Measurements from ENCODE around the gene WDFY4. TPM values are rescaled to one million over a fixed set of nuclear protein-coding genes. Genes with fewer than 3 reads are reported as not detected.

The WDFY4 gene
- total and polyA plus RNA-seq, 2 of the 4 experiments (the other 2 are of a cell fraction), result not detected

DNA sequence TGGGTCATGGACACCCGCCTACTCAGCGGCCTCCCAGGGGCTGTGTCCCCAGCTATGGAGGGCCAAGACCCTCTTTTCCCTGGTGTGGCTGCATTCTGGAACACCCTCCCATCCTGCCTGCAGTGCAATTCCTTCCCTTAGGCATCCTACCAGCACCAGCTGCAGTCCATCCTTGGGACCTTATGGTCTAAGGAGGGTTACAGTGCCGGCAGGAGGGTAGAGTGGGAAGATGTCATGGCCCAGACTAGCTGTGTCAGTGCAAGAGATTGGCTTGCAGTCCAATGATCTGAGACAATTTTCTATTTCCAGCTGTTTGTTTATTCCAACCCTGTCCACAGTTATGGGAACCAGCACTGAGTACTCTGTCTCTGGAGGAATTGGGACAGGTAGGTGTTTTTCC lies 92.4 kb downstream of the WDFY4 start:
- intact Hi-C loops (cut with micrococcal nuclease), result no loop called here

More for the DNA sequence above, 92.4 kb downstream of the WDFY4 start:
- ChIA-PET POLR2A (ENCODE audit: unreplicated experiment) (no interaction called here), CTCF (interaction anchor here (0.6 kb wide), 1 partner anchor 501 kb away, joined by 3 read pairs; no protein-coding TSS in a partner anchor)
- no peak overlapping the region for H4K8ac ChIP-seq (ENCODE audit: low read depth in 2 of 2, low read length in 2 of 2)
- H3K56ac ChIP-seq (ENCODE audit: extremely low read depth, insufficient read depth, low read length), result no peak overlapping the region
- H2BK15ac ChIP-seq (ENCODE audit: low read depth, low read length), result no peak overlapping the region
- H3K4me3 ChIP-seq (ENCODE audit: insufficient read depth, low read depth, low read length), result no peak overlapping the region
- no peak overlapping the region for H2AK9ac ChIP-seq (replicated peaks; ENCODE audit: low read depth, low read length, poor library complexity)
- in situ Hi-C loops (cut with MboI; ENCODE audit: low sequenced_read_pairs) (no loop called here), dilution Hi-C loops (cut with HindIII; ENCODE audit: low sequenced_read_pairs, unreplicated experiment) (no loop called here)
- H3K9ac ChIP-seq (ENCODE audit: low read depth, low read length), result no peak overlapping the region
- no peak overlapping the region for H3K4ac ChIP-seq (ENCODE audit: low read depth, low read length)
- no peaks in the 10 kb centered on the region for H3K9me1 ChIP-seq (ENCODE audit: insufficient read depth, low read length)
- ATAC-seq (ENCODE audit: low read depth) (no peak), DNase-seq (no peak)
- no peak overlapping the region for H3K23ac ChIP-seq (ENCODE audit: low read depth, low read length)
- no CpG with 5 or more reads among the region's 3 CpGs for WGBS, 2 experiments (ENCODE audit: extremely low coverage in 2 of 2, insufficient read length in 1 of 2)
- no peak overlapping the region for H2BK5ac ChIP-seq (ENCODE audit: low read depth, low read length, poor library complexity, severe bottlenecking)
- H4K5ac ChIP-seq (ENCODE audit: low read depth, low read length), result no peak overlapping the region
- H3K27me3 ChIP-seq (ENCODE audit: control insufficient read depth, insufficient read depth, low read length), result no peaks in the 10 kb centered on the region
- TF ChIP-seq FOS (IDR thresholded peaks at IDR 0.05; ENCODE audit: low read depth, low read length) (no peak), RFX5 (IDR thresholded peaks at IDR 0.05; ENCODE audit: low read depth, low read length) (no peak), MAFK (IDR thresholded peaks at IDR 0.05; ENCODE audit: low read depth, low read length) (no peak), SMC3 (IDR thresholded peaks at IDR 0.05; ENCODE audit: low read depth, low read length) (no peak), MXI1 (IDR thresholded peaks at IDR 0.05; ENCODE audit: borderline replicate concordance, low read depth, low read length) (no peak), CEBPB (IDR thresholded peaks at IDR 0.05; ENCODE audit: low read depth, low read length) (no peak), NFE2L2 (IDR thresholded peaks at IDR 0.05; ENCODE audit: low read depth, low read length) (no peak), MAZ (IDR thresholded peaks at IDR 0.05; ENCODE audit: borderline replicate concordance, low read depth, low read length) (no peak)
- TF ChIP-seq, protein P1, sequence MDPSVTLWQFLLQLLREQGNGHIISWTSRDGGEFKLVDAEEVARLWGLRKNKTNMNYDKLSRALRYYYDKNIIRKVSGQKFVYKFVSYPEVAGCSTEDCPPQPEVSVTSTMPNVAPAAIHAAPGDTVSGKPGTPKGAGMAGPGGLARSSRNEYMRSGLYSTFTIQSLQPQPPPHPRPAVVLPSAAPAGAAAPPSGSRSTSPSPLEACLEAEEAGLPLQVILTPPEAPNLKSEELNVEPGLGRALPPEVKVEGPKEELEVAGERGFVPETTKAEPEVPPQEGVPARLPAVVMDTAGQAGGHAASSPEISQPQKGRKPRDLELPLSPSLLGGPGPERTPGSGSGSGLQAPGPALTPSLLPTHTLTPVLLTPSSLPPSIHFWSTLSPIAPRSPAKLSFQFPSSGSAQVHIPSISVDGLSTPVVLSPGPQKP (IDR thresholded peaks at IDR 0.05; ENCODE audit: borderline replicate concordance, low read depth, low read length), result no peak
- TF ChIP-seq, protein P2, sequence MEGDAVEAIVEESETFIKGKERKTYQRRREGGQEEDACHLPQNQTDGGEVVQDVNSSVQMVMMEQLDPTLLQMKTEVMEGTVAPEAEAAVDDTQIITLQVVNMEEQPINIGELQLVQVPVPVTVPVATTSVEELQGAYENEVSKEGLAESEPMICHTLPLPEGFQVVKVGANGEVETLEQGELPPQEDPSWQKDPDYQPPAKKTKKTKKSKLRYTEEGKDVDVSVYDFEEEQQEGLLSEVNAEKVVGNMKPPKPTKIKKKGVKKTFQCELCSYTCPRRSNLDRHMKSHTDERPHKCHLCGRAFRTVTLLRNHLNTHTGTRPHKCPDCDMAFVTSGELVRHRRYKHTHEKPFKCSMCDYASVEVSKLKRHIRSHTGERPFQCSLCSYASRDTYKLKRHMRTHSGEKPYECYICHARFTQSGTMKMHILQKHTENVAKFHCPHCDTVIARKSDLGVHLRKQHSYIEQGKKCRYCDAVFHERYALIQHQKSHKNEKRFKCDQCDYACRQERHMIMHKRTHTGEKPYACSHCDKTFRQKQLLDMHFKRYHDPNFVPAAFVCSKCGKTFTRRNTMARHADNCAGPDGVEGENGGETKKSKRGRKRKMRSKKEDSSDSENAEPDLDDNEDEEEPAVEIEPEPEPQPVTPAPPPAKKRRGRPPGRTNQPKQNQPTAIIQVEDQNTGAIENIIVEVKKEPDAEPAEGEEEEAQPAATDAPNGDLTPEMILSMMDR (conservative IDR thresholded peaks at IDR 0.05; ENCODE audit: low read depth, low read length), result no peak
- TF ChIP-seq, protein P3, sequence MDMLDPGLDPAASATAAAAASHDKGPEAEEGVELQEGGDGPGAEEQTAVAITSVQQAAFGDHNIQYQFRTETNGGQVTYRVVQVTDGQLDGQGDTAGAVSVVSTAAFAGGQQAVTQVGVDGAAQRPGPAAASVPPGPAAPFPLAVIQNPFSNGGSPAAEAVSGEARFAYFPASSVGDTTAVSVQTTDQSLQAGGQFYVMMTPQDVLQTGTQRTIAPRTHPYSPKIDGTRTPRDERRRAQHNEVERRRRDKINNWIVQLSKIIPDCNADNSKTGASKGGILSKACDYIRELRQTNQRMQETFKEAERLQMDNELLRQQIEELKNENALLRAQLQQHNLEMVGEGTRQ (IDR thresholded peaks at IDR 0.05; ENCODE audit: low read depth, low read length), result no peak
- no peak overlapping the region for H3K18ac ChIP-seq (ENCODE audit: low read depth, low read length)
- H3K4me1 ChIP-seq (ENCODE audit: control insufficient read depth, insufficient read depth, low read length), result no peaks in the 10 kb centered on the region
- no peaks in the 10 kb centered on the region for H3K9me3 ChIP-seq (ENCODE audit: control insufficient read depth, insufficient read depth, low read length)
- H4K91ac ChIP-seq (ENCODE audit: insufficient read depth, low read depth, low read length), result no peak overlapping the region
- H4K20me1 ChIP-seq (ENCODE audit: insufficient read depth, low read length), result no peaks in the 10 kb centered on the region
- no peaks in the 10 kb centered on the region for H3K36me3 ChIP-seq (ENCODE audit: control insufficient read depth, insufficient read depth, low read length)
- H2AK5ac ChIP-seq (ENCODE audit: low read depth, low read length), result no peak overlapping the region
- no TSS peak for BruUV-seq (replicated peaks)
- H2BK20ac ChIP-seq (ENCODE audit: low read depth, low read length), result no peak overlapping the region
- no peak overlapping the region for H3K27ac ChIP-seq (ENCODE audit: insufficient read depth, low read length)
- H3K14ac ChIP-seq (replicated peaks; ENCODE audit: low read depth, low read length), result no peak overlapping the region
- no peaks in the 10 kb centered on the region for H3K79me1 ChIP-seq (ENCODE audit: low read depth in 1 of 2, low read length in 2 of 2)
- H2BK120ac ChIP-seq (ENCODE audit: low read depth, low read length), result no peak overlapping the region
- no peak overlapping the region for H2AFZ ChIP-seq (replicated peaks; ENCODE audit: low read length, poor library complexity)
- H3K4me2 ChIP-seq (ENCODE audit: low read depth, low read length), result no peak overlapping the region

All from IMR-90 (cell line).